Tongue (tissue), 2 donors: ENCODE results near the gene SGCD. TPM values are rescaled to one million over a fixed set of nuclear protein-coding genes. Genes with fewer than 3 reads are reported as not detected.

ENCODE experiments used
- DNase-seq: peaks from one replicate; pipeline ENCODE4 v3.0.0-alpha.2; 2015
- total RNA-seq: library from RNA; depleted of rRNA; stranded (reverse); fragments of >200 nt; gene quantifications from one replicate; pipeline ENCODE4 v1.2.3, GENCODE V29; 2014

SGCD gene
- total RNA-seq, 1 donor from 2014 or later: 169 TPM

GRCh38 chr5:156695774-156696173, 368.8 kb downstream of the SGCD start:
- no peak for DNase-seq

GRCh38 chr5:156698323-156698722, 371.4 kb downstream of the SGCD start:
- DNase-seq: no peak

GRCh38 chr5:156699147-156699546, 372.2 kb downstream of the SGCD start:
- DNase-seq: no peak

- no peak for DNase-seq
Measured at GRCh38 chr5:156704139-156704538, 377.2 kb downstream of the SGCD start.

- no peak for DNase-seq
Measured at GRCh38 chr5:156706631-156707030, 379.7 kb downstream of the SGCD start.

GRCh38 chr5:156707750-156708149, 380.8 kb downstream of the SGCD start:
- no peak for DNase-seq

- DNase-seq: no peak
Measured at GRCh38 chr5:156715287-156715686, 388.3 kb downstream of the SGCD start.

- DNase-seq: no peak
Measured at GRCh38 chr5:156716591-156717380, 389.8 kb downstream of the SGCD start.

GRCh38 chr5:156718985-156719384, 392.0 kb downstream of the SGCD start:
- no peak for DNase-seq

- DNase-seq: no peak
Measured at GRCh38 chr5:156722358-156722757, 395.4 kb downstream of the SGCD start.

- DNase-seq: no peak
Measured at GRCh38 chr5:156735477-156735876, 408.5 kb downstream of the SGCD start.

GRCh38 chr5:156741516-156741915, 414.6 kb downstream of the SGCD start:
- no peak for DNase-seq

- no peak for DNase-seq
Measured at GRCh38 chr5:156753846-156754245, 426.9 kb downstream of the SGCD start.

GRCh38 chr5:156755421-156756087, 428.6 kb downstream of the SGCD start:
- DNase-seq: peak; percentile 10

- peak; percentile 59 for DNase-seq
Measured at GRCh38 chr5:156758011-156758791, 431.2 kb downstream of the SGCD start.

GRCh38 chr5:156759156-156759555, 432.2 kb downstream of the SGCD start:
- no peak for DNase-seq

GRCh38 chr5:156762771-156763170, 435.8 kb downstream of the SGCD start:
- DNase-seq: peak; percentile 79

- DNase-seq: no peak
Measured at GRCh38 chr5:156764176-156764971, 437.4 kb downstream of the SGCD start.

- no peak for DNase-seq
Measured at GRCh38 chr5:156774273-156774672, 447.3 kb downstream of the SGCD start.

GRCh38 chr5:156778139-156778706, 451.3 kb downstream of the SGCD start:
- peak; percentile 38 for DNase-seq

- DNase-seq: no peak
Measured at GRCh38 chr5:156778752-156779151, 451.8 kb downstream of the SGCD start.

GRCh38 chr5:156779436-156779835, 452.5 kb downstream of the SGCD start:
- DNase-seq: no peak
